ENCODE measurements around the gene TSKU.
A peak's percentile ranks its signal among the peaks of the same experiment; 100 is the strongest.

TSKU gene

GRCh38 chr11:76830639-76831327 is 47.6 kb downstream of the TSKU start:
- DNase-seq, result peak; percentile 89

- no peak for DNase-seq
Measured at GRCh38 chr11:76831686-76832310, 48.6 kb downstream of the TSKU start.

DNA sequence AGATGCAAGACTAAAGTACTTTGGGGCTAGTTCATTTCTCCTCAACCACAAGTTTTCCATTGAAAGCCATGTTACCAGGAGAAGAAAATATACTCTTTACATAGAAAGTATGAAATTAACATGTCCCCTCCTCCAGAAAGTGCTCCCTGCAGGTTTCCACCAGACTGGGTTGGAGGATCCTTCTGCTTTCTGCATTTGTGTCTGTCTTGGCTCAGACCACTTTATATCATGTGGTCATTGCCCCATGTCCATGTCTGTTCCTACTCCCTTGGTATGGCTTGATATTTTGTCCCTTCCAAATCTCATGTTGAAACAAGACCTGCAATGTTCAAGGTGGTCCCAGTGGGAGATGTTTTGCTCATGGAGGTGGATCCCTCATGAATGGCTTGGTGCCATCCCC is 49.2 kb downstream of the TSKU start:
- DNase-seq, result no peak

DNA sequence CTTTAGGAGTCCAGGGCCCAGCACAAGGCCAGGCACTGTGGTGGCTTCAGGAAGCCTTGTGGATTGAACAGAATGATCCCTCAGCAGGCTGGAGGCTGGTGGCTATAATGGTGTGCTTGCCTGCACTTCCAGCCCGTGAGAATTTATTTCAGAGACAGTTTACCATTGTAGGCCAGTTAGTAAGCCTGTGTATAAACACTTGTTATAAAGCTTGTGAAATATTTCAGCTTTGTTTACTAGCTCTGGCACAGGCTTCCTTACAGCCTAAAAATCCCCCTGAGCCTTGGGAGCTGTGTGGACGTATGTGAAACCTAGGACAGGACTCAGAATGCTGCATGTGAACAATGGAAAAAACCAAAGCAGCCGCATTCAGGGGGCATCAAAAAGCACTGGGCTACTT is 51.0 kb downstream of the TSKU start:
- DNase-seq, result no peak

- no peak for DNase-seq
Measured at GRCh38 chr11:76835036-76835435, 51.9 kb downstream of the TSKU start.

GRCh38 chr11:76835928-76836612 is 52.9 kb downstream of the TSKU start:
- DNase-seq, result peak; percentile 69

DNA sequence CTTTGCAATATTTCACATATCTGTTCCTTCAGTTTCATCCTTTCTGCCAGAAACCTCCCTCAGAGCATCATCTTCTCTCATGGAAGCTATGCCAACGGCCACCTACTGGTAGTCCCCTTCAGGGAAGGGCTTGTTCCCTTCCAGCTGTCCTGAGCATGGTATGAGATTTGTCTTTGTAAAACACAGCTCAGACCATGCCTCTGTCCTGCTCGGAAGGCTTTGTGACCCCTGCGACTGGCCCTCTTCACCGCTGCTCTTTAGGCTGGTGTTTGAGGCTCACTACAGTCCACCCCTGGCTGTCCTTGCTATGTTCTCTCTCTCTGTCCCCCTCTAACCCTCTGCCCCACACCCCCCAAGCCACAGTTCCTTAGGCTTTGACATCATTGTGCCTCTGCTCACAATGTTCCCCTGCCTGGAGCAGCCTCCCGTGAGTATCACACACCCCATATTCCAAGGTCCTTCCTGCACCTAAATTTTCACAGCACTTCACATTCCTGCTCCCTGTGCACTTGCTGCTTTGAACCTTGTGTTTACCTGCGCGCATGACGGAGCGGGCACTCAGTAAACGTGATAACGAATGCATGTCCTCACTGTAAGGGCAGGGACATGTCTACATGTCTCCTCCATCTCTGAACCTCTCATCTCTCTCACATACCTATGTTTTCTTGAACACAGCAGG is 53.6 kb downstream of the TSKU start:
- DNase-seq, result no peak

DNA sequence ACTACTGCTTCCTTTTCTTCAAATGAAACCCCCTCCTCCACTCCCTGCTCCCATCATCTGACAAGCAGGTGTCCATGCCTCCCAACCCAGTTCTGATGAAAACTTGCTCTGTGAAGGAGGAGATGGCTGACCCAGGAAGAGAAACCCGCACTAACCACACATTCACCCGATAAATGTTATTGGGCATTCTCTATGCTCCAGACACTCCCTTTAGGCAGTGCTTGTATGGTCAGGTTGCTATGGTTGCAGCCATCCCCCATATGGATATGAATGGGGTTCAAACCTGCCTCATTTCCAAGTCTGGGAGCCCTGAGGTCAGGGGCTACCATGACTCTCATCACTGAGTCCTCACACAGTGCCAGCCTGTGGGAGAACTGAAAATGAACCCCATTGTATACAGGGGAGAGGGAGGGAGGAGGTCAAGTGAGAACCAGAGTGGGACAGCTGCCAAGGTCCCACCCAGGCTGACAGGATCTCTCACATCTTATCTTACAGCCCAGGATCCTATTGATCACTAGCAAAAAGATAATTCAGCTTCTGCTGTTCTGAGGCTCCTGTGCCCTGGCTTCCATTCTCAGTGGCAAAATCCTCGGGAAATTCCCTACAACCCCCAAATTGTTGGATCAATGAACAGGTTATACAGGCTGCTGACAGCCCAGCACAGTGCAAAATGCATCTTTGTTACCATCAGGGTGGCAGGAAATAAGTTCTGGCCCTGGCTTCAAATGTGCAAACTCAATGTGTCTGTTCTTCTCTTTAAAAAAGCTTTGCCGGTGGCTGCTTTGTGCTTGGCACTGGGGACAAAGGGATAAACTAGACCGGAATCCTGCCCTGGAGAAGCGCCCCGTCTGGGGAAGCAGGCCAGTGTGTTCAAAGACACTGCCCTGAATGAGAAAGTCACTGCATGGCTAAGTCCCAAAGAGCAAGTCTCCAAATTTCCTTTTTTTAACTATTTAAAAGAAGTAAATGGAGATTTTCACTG is 54.8 kb downstream of the TSKU start:
- no peak for DNase-seq

- no peak for DNase-seq
Measured at GRCh38 chr11:76838678-76839068, 55.5 kb downstream of the TSKU start.

DNA sequence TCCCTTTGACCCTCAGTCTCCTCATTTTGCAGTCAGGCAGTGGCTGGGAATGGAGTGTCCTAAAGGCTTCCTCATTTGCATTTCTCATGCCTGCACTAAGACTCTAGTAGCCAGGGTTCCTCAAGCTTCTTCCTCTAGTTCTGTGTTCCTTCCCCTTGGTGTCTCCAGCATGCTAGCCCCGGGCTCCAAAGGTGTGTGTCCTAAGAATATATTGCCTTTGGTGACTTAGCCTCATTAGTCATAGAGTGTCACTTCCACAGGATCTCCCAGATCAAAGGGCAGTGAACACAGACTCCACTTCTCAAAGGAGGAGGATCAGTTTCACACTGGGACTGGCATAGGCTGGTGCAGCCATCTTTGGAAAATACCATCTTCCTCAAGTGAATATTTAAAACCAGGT is 56.2 kb downstream of the TSKU start:
- no peak for DNase-seq

GRCh38 chr11:76841923-76842452 is 58.8 kb downstream of the TSKU start:
- no peak for DNase-seq

- no peak for DNase-seq
Measured at GRCh38 chr11:76843907-76844306, 60.8 kb downstream of the TSKU start.

DNA sequence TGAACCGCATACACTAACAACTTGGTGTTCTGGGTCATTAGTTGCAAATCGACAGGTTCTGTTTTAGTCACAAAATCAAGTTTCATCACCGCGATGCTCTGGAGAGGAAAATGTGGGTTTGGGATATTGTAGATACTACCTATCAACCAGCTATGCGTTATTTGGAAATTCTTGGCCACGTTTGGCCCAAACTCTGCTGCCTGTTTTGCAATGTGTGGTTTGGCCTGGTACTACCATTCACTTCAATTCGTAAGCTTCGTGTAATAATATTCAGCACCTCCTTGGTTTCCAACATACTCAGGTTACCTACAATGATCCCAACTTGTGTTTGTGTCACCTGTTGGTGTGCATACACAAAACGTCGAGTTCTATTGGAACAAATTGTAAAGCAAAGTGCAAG is 61.4 kb downstream of the TSKU start:
- DNase-seq, result no peak

- no peak for DNase-seq
Measured at GRCh38 chr11:76845069-76845468, 61.9 kb downstream of the TSKU start.

DNA sequence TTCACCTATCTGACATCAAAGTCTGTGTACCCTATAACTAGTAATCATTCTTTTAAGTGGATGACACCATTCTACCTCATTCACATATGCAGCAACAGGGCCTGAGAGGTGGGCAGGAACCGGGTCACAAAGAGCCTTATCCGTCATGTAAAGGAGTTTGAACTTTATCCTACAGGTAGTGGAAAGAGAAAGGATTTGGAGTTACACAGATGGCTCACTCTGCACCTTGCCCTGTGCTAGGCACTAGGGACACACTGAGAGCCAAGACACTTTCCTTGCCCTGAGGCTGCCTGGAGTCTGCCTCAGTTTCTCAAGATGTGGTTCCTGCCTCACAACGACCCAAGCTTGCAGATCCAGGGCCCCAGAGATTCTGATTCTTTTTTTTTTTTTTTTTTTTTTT is 63.3 kb downstream of the TSKU start:
- DNase-seq, result no peak

Data from DMS 273 treated with DMSO at 0.1 percent for 48 hours (cell line).